AG08396 (cell line): ENCODE measurements around the gene ARHGAP5.

ENCODE experiments used
- DNase-seq: peaks from one replicate; pipeline ENCODE4 v3.0.0; 2012; ENCODE audit warnings: low spot score, mixed read lengths

The ARHGAP5 gene, protein sequence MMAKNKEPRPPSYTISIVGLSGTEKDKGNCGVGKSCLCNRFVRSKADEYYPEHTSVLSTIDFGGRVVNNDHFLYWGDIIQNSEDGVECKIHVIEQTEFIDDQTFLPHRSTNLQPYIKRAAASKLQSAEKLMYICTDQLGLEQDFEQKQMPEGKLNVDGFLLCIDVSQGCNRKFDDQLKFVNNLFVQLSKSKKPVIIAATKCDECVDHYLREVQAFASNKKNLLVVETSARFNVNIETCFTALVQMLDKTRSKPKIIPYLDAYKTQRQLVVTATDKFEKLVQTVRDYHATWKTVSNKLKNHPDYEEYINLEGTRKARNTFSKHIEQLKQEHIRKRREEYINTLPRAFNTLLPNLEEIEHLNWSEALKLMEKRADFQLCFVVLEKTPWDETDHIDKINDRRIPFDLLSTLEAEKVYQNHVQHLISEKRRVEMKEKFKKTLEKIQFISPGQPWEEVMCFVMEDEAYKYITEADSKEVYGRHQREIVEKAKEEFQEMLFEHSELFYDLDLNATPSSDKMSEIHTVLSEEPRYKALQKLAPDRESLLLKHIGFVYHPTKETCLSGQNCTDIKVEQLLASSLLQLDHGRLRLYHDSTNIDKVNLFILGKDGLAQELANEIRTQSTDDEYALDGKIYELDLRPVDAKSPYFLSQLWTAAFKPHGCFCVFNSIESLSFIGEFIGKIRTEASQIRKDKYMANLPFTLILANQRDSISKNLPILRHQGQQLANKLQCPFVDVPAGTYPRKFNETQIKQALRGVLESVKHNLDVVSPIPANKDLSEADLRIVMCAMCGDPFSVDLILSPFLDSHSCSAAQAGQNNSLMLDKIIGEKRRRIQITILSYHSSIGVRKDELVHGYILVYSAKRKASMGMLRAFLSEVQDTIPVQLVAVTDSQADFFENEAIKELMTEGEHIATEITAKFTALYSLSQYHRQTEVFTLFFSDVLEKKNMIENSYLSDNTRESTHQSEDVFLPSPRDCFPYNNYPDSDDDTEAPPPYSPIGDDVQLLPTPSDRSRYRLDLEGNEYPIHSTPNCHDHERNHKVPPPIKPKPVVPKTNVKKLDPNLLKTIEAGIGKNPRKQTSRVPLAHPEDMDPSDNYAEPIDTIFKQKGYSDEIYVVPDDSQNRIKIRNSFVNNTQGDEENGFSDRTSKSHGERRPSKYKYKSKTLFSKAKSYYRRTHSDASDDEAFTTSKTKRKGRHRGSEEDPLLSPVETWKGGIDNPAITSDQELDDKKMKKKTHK (N-terminal part only)

DNA sequence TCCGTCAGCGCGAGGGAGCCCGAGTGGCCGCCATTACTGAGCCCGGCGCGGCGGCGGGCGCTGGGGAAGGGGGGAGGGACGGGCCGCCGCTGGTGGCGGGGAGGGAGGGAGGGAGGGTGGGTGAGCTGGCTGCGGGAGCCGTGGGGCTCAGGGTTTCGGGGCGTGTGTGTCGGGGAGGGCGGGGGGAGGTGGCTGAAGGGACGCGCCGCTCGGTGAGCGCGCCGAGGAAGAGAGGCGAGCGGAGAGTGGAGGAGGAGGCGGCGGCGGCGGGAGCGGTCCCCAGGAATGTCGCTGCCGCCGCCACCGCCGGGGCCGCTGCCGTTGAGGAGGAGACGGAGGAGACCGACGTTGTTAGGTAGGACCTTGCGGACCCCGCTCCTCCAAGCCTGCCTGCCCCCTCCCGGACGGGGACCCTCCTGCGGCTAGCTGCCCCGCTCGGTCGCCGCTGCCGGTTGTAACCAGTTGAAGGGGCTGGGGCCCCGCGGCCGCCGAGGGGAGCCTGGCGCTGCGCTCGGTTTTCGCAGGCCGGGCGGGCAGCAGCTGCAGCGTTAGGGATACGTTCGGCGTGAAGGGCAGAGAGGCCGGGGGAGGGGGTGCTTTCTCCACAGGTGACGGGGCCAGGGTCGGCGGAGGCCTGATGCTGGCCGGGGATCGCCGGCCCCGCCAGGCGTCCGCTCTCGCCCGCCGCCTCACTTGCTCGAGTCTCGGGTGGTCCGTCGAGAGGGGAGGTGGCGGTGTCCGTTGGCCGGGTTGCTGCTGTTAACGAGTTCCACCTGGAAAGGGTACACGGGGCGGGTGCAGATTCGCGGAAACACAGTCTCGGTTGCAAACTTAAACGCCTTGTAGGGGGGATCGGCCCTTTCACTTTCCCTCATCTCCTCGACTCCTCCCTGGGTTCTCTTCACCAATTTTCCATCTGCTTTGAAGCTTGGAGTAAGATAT is at the start of gene ARHGAP5:
TSS of gene ARHGAP5 (plus strand) at position 224 of the 942 bp plus-strand sequence. CDS start 13,366 bp downstream, outside the sequence.
- DNase-seq, result peak; percentile 42

GRCh38 chr14:32028599-32028998 is 48.5 kb upstream of the ARHGAP5 start:
- no peak for DNase-seq

GRCh38 chr14:32033543-32033942 is 43.6 kb upstream of the ARHGAP5 start:
- DNase-seq, result no peak

DNA sequence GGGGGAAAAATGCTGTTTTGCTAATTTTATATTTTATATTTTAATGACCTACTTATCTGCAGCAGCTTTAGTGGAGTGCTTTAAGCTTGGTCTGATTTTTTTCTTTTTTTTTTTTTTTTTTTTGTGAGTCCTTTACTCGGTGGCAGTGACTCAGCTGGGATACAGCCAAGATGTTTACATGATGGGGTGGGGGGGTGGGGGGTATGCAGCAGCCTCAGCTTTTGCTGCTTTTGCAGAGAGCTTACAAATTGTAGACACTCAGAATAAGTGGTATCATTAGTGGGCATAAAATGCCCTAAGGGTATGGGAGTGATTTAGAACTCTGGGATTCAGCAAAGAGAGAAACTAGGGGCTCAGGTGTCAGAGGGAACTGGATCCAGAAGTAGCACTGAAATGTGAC is 38.2 kb upstream of the ARHGAP5 start:
- DNase-seq, result no peak

DNA sequence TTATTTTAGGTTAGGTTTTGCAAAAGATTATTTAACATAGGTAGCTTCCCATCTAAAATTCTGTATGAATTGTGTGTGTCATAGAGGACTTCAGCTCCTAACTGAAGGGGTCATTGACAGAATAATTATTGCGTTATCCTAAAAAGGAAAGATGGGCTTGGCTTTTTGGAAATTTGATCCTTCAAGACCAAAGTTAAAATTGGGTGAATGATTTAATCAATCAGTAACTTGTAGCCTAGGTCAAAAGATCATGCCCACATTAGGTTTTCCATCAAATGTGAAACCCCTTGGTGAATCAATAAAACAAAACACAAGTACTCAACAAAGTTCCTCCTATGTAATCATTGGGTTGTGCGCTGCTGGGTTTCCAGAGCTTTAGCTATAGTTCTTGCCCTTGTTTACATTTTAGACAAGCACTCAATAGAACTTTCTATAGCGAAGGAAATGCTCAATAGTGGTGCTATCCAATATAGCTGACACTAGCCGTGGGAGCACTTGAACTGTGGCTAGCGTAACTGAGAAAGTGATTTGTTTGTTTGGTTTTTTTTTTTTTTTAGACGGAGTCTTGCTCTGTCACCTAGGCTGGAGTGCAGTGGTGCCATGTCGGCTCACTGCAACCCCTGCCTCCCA is 37.6 kb upstream of the ARHGAP5 start:
- no peak for DNase-seq

DNA sequence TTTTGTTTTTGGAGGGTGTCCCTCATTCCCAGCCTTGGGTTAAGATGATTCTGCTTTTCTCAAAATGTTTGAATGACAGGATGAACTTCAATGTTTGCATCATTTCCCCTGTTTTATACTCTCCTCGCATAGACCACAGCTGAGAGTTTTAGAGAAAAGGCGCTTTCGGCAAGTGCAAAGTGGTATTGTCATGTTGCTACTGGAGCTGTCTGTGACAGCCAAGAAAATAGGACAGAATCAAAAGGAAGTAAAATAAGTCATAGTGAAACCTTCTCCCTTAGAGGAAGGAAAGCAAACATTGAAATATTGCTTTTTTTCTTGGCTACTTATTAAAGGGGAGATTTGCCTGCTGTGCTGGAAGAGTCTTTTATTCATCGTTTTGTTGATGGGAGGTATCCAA is 33.5 kb upstream of the ARHGAP5 start:
- DNase-seq, result no peak

DNA sequence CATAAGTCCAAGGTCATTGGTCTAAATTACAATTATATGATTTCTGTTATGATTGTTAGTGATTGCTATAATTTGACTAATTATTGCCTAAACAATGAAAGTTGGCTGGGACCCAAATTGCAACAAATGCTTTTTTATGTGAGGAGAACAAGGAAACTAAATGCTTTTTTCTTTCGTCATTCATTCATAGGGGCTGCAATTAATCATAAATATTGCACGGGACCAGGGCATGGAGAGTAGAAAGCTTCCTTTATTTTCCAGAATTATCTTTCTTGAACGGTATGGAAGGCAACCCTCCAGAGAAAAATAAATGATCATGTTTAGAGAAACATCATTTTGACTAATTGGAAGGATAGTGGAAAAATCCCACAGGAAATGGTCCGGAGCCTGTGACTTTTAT is 32.6 kb upstream of the ARHGAP5 start:
- DNase-seq, result no peak

GRCh38 chr14:32047791-32048190 is 29.3 kb upstream of the ARHGAP5 start:
- no peak for DNase-seq

DNA sequence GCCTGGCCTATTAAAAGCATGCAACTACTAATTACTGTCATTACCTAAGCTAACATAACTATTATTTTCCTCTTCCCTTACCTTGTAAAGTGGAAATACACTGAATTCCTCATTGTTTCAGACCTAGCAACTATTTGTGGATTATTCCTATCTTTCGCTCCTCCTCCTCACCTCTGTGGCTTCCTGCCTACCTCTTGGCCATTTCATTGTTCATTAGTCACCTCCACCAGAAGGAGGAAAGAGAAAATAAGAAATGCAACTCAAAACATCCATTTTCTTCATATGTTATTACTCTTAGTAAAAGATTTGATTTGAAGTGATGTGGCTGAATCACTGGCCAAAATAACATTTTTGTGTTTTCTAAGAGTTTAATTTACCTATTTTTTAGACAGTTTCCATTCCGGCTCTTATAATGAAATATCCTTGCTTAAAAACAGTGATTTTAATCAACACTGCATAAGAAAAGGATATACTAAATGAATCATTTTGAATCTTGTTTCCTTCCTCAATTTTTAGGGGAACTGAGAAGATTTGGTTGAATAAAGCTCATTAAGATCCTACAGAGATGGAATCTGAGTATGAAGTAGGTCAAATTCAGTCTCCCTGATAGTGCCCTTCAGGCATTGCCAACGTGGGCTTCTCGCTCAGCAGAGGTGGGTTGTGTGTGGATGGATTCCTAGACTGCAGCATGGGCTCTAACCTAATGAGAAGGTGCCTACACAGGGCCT is 27.6 kb upstream of the ARHGAP5 start:
- DNase-seq, result no peak

DNA sequence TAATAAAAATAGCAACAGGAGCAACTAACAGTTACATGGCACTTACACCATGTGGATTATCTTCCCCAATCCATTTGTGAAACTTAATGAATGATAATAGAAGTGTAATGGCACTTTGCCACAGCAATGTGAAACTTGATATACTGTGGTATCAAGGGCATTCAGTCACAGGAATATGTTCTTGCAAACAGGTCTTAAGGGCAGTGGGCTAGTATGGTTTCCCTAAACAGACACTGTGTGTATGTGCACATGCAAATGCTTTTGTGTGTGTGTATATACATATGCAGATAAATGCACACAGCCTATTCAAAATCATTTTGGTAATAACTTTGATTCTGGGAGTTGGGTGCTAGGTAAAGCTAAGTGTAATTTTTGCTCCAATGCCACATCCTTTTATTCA is 26.2 kb upstream of the ARHGAP5 start:
- DNase-seq, result no peak

- no peak for DNase-seq
These were observed 22.6 kb upstream of the ARHGAP5 start for GRCh38 chr14:32054536-32054935.

DNA sequence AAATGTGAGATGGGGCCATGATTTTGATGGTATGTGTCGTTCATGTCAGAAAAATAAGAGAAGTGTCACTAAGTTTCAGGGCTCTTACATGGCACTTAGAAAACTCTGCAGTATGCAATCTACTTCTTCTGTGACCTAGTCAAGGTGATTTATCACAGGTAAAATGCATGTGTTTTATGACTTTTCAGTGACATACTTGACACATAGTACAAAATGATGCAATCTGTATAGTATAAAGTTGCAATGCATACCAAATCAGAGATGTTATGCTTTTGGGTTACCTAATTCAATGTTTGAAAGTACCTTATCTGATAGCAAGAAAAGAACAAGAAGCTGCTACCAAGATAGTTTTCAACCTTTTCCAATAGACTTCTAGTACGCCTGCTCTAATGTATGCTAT is 21.9 kb upstream of the ARHGAP5 start:
- DNase-seq, result no peak

DNA sequence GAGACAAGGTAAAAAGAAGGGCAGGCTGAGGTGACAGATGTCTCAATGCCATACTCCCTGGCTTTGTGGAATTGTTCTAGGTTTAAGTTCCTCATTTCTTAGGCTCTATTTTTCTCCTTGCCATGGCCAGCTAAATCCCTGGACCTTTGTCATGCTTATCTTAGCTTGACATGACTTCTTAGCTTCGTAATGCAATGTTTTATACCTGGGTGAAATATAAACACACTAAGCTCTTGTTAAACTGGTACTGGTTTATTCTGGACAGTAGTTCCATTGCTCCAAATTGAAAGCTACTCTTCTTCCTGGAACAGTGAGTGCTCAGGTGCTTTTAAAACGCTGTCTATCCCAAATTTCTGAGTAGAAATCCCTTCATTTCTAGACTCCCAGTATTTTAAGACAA is 17.4 kb upstream of the ARHGAP5 start:
- DNase-seq, result no peak

DNA sequence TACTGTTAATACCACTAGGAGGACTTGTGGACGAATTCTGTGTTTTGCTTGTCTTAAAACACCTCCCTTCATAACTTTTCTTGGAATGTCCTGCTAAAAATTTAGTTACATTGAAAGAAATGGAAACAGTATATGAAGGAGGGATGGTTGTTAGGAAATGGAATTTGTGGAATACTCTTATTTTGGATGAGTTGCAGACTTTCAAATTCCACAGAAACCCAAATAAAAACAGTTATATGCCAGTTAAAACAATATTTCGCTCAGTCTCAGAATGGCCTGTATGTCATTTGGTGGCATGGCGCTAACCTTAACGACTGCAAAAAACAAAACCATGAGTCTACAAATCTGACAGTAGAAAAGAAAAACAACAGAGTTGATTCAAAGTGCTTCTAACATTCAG is 12.2 kb upstream of the ARHGAP5 start:
- DNase-seq, result no peak

- no peak for DNase-seq
These were observed 8.4 kb upstream of the ARHGAP5 start for GRCh38 chr14:32068708-32069107.

- DNase-seq, result no peak
These were observed 6.8 kb upstream of the ARHGAP5 start for GRCh38 chr14:32070282-32070681.

DNA sequence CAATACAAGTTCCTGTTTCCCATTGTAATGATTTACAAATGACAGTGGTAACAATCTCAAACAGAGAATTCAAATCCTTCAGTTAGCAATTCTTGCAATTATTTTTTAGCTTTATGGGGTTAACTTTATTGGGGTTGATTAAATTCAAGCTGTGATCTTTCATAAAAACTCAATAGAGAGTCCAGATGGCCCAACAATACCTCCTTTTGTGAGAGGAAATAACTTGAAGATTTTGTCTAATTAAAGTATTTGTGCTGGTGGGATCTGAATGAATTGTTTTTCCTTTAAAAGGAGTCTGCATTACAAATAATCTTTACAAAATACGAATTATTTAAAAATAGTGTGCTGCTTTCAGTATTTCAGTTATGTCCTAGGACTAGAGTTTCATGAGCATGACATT is 4.4 kb upstream of the ARHGAP5 start:
- DNase-seq, result no peak

- peak; percentile 56 for DNase-seq
These were observed 3.4 kb upstream of the ARHGAP5 start for GRCh38 chr14:32073537-32074189.

- no peak for DNase-seq
These were observed 2.1 kb upstream of the ARHGAP5 start for GRCh38 chr14:32074887-32075572.
